WI38 (cell line): Measurements from ENCODE around the gene VSIG10L2.

Source experiments
- H3K4me3 ChIP-seq: 2 replicates; pipeline ENCODE4 v1.5.1; 2011; ENCODE audit warnings: low read depth, mild to moderate bottlenecking, control low read depth, low read length
- TF ChIP-seq, protein P1 (sequence below): IDR thresholded peaks from 2 replicates; pipeline ENCODE4 v1.5.1; 2012; ENCODE audit warnings: low read depth, mild to moderate bottlenecking, control low read depth, low read length

VSIG10L2 gene

GRCh38 chr11:125949271-125950177, 3.7 kb downstream of the VSIG10L2 start:
- TF ChIP-seq, protein P1, sequence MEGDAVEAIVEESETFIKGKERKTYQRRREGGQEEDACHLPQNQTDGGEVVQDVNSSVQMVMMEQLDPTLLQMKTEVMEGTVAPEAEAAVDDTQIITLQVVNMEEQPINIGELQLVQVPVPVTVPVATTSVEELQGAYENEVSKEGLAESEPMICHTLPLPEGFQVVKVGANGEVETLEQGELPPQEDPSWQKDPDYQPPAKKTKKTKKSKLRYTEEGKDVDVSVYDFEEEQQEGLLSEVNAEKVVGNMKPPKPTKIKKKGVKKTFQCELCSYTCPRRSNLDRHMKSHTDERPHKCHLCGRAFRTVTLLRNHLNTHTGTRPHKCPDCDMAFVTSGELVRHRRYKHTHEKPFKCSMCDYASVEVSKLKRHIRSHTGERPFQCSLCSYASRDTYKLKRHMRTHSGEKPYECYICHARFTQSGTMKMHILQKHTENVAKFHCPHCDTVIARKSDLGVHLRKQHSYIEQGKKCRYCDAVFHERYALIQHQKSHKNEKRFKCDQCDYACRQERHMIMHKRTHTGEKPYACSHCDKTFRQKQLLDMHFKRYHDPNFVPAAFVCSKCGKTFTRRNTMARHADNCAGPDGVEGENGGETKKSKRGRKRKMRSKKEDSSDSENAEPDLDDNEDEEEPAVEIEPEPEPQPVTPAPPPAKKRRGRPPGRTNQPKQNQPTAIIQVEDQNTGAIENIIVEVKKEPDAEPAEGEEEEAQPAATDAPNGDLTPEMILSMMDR, result no peak
- no peak overlapping the region for H3K4me3 ChIP-seq

DNA sequence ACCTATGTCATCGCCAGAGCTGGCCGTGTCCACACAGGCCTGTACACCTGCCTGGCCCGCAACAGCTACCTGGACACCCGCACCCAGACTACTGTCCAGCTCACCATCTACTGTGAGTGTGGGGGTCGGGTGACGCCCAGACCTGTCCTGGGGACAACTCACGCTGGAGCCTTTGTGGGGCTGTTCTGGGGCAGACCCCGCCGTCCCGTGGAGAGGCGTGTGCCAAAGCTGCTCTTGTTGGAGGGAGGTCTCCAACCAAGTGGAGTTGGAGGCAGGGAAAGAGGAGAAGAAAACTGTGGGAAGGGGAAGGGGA, 4.3 kb downstream of the VSIG10L2 start:
- no peak overlapping the region for H3K4me3 ChIP-seq
- TF ChIP-seq, protein P1, result no peak

DNA sequence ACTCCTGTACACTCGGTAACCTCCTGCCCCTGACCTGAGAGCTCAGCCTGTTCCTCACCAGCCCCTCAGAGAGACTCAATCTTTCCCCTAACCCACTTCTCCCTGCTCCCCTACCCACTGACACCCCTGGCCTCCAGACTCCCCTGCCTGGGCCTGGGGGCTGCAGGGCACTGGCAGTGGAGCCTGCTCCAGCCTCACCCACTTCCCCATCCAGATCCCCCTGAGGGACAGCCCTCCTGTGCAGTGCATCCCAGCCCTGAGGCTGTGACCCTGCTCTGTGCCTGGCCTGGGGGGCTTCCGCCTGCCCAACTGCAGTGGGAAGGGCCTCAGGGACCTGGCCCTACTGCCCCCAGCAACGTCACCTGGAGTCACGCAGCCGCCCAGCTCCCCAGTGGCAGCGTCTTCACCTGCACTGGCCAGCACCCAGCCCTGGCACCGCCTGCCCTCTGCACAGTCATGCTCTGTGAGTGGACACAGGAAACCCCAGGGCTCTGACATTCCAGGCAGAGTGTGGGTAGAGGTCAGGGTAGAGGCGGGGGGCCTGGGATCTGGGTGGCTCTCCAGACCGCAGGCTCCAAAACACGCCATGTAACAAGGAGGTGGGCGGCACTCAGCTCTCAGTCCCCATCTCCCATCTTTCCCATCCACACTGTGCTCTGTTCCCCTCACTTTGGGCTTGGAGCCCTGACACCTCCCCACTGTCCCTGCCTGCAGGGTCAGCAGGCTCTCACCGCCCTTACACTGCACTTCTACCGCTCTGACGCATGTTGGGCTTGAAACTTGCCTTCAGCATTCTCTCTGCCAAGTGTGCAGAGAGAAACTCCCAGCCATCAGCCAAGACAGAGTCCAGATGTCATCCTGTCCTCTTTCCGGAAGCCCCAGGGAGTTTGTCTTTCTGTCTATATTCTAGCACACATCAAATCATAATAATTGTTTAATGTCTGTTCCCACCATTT, 5.1 kb downstream of the VSIG10L2 start:
- no peak overlapping the region for H3K4me3 ChIP-seq
- TF ChIP-seq, protein P1, result no peak

DNA sequence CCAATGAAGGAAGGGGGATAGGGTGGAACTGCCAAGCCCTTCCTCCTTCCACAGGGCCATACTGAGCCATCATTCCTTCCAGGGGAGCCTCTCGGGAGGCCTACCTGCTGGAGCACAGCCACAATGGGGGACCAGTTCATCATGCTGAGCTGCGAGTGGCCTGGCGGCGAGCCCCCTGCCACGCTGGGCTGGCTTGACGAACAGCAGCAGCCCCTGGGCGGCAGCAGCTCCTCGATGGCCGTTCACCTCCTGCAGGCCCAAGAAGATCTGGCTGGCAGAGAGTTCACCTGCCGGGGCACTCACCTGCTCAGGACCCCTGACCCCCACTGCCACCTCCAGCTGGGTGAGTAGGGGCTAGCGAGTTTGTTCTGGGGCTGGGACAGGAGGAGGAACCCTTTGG, 5.9 kb downstream of the VSIG10L2 start:
- TF ChIP-seq, protein P1, result no peak
- H3K4me3 ChIP-seq, result no peak overlapping the region

DNA sequence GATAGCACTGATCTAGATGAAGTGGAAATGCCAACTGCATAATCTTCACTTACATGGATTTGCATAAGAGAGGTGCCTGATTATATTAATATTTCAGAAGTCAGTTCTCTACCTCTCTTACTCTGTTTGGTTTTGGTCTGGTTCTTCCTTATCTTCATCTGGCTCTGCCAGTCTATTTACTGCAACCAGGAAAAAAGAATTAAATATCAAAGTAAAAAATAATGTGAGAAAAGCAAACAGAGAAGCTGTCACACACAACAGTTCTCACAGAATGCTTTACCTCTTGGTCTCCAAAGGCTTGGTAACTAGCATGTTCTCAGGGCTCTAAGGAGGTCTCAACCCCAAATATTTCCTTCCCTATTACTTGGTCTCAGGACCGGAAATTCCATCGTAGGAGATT, 6.7 kb downstream of the VSIG10L2 start:
- TF ChIP-seq, protein P1, result no peak
- no peak overlapping the region for H3K4me3 ChIP-seq

- TF ChIP-seq, protein P1, result no peak
- no peak overlapping the region for H3K4me3 ChIP-seq
These were observed 7.1 kb downstream of the VSIG10L2 start for GRCh38 chr11:125952973-125953372.

- TF ChIP-seq, protein P1, result no peak
- H3K4me3 ChIP-seq, result no peak overlapping the region
These were observed 7.6 kb downstream of the VSIG10L2 start for GRCh38 chr11:125953401-125953935.
